ENCODE measurements around the gene PACSIN1.
"Not testable (repeated sequence)": the region's sequence is repeated elsewhere in the genome, so short reads cannot be mapped to it uniquely, and the experiment has no call there.

PACSIN1 gene

DNA sequence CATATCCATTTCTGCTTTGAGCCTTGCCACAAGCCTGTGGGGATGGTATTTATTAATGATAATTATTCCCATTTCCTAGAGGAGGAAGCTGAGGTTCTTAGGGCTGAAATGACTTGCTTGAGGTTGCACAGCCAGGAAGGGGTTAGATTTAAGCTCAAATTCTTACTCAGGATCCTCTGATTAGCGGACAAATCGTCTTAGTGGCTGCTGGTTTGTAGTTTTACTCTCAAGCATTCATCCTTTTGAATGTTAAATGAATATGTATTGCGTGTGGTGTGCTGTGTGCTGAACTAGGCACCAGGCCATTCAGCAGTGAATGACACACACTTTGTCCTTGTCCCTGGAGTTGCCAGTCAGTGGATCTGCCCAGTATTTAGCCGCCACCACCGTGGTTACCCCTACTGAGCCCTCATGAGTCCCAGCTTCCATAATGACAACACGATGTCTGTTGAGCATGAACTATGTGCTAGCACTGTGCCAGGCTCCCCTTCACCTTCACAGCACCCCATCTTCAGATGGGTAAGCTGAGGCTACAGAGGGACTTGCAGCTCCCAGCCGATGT, 10.0 kb downstream of the PACSIN1 start:
- TF ChIP-seq, protein P1, sequence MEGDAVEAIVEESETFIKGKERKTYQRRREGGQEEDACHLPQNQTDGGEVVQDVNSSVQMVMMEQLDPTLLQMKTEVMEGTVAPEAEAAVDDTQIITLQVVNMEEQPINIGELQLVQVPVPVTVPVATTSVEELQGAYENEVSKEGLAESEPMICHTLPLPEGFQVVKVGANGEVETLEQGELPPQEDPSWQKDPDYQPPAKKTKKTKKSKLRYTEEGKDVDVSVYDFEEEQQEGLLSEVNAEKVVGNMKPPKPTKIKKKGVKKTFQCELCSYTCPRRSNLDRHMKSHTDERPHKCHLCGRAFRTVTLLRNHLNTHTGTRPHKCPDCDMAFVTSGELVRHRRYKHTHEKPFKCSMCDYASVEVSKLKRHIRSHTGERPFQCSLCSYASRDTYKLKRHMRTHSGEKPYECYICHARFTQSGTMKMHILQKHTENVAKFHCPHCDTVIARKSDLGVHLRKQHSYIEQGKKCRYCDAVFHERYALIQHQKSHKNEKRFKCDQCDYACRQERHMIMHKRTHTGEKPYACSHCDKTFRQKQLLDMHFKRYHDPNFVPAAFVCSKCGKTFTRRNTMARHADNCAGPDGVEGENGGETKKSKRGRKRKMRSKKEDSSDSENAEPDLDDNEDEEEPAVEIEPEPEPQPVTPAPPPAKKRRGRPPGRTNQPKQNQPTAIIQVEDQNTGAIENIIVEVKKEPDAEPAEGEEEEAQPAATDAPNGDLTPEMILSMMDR (IDR thresholded peaks at IDR 0.05; ENCODE audit: low read depth, low read length) = no peak

DNA sequence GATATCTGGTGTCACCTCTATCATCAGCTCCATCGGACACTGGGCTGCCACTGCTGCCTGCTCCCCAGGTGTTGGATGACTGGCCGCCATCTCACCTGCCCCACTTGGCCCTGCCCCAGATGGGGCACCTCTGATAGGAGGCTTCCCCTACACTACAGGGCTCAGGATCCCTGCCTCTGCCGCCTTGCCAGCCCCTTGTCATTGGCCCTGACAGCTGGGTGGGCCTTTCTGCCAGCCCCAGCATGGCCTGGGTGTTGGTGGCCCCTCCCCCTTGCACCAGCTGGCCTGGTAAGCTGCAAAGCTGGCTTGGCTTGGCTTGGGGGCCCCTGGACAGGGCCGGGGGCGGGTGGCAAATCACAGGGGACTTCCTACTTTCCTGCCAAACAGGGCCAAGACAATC, 10.6 kb downstream of the PACSIN1 start:
- TF ChIP-seq, protein P1 (IDR thresholded peaks at IDR 0.05; ENCODE audit: low read depth, low read length) = no peak
- DNase-seq (ENCODE audit: extremely low read depth, low read depth) = no peak

More for the DNA sequence above, 10.0 kb downstream of the PACSIN1 start:
- no peak for DNase-seq (ENCODE audit: extremely low read depth, low read depth)

DNA sequence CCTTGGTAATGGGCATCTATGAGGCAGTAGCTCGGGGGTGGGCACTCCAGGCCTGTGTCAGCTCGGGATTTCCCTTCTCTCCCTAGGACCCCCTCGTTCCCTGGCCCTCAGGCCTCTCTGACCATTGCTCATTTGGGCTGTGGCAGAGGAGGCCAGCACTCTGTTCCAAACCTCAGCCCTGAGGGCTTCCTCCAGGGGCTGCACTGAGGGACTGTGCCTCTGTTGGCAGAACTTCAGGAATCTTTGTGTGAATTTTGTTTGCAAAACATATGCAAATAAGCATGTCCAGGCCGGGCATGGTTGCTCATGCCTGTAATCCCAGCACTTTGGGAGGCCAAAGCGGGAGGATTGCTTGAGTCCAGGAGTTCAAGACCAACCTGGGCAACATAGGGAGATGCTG, 11.0 kb downstream of the PACSIN1 start:
- TF ChIP-seq, protein P1 (IDR thresholded peaks at IDR 0.05; ENCODE audit: low read depth, low read length) = no peak
- no peak for DNase-seq (ENCODE audit: extremely low read depth, low read depth)

DNA sequence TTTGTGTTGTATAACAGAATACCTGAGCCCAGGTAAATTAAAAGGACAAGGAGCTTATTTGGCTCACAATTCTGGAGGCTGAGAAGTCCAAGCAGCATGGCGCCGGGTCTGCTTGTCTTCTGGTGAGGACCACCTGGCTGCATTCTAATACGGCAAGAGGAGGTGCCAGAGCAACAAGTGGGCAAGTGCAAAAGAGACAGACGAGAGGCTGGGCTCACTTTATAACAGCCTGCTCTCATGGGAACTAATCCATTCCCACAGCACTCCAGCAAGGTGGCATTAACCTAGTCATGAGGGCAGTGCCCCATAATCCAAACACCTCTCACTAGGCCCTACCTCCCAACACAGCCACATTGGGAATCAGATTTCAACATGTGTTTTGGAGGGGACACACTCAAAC, 12.9 kb downstream of the PACSIN1 start:
- TF ChIP-seq, protein P1 (IDR thresholded peaks at IDR 0.05; ENCODE audit: low read depth, low read length) = no peak
- no peak for DNase-seq (ENCODE audit: extremely low read depth, low read depth)

DNA sequence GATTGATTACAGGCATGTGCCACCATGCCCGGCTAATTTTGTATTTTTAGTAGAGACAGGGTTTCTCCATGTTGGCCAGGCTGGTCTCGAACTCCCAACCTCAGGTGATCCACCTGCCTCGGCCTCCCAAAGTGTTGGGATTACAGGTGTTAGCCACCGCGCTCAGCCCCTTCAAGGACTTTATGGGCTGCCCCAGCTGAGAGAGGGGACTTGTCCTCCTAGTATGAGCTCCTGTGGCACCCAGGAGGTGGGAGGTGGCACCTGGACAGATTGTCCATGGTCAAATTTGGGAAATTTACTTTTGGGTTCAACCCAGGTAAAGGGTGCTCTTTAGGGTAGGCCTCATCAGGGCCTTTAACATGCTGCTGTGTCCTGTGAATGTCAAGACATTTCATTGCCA, 17.9 kb downstream of the PACSIN1 start:
- not testable (repeated sequence) for DNase-seq (ENCODE audit: extremely low read depth, low read depth)

DNA sequence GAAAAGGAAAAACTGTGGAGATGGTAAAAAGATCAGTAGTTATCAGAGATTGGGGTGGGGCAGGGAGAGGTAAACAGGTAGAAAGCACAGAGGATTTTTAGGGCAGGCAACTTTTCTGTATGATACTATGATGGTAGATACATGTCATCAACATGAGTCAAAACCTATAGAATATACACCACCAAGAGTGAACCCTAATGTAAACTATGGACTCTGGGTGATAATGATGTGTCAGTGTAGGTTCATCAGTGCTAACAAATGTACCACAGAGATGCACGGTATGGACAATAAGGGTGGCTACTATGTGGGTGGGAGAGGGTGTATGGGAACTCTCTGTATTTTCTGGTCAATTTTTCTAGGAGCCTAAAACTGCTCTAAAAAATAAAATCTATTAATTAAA, 18.5 kb downstream of the PACSIN1 start:
- no peak for DNase-seq (ENCODE audit: extremely low read depth, low read depth)
- TF ChIP-seq, protein P1 (IDR thresholded peaks at IDR 0.05; ENCODE audit: low read depth, low read length) = no peak

DNA sequence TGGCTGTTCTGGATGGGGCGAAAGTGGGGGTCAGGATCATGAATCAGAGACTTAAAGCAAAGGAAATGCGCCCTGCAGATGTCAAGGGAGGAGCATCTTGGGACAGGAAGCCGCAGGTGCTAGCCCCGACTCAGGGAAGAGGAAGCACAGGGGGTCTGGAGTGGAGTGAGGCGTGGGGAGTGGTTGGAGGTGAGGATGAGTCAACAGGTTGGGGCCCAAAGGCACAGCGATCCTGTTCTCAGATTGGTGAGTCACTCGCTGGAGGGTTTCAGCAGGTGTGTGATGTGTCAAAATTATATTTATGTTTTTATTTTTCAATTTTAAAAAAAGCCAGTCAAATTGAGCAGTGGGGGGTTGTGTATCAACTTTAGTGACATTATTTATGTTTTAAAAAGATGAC, 19.0 kb downstream of the PACSIN1 start:
- DNase-seq (ENCODE audit: extremely low read depth, low read depth) = no peak

More for the DNA sequence above, 19.0 kb downstream of the PACSIN1 start:
- TF ChIP-seq, protein P1 (IDR thresholded peaks at IDR 0.05; ENCODE audit: low read depth, low read length) = no peak

Measured in AG09319 (cell line).